Coronary artery (tissue), 2 donors: ENCODE data around the gene IGFBP2.

Source experiments
- DNase-seq: peaks from one replicate; pipeline ENCODE4 v3.0.0-alpha.2; 2017; ENCODE audit warnings: low spot score
- H3K27ac ChIP-seq, 2 donors: fragments of 200-600 bp; sonication (generic); one replicate each; pipeline ENCODE4 v1.5.1; 2016 to 2019
- H3K4me3 ChIP-seq: fragments of 200-600 bp; sonication (generic); 2 replicates; pipeline ENCODE4 v1.5.1; 2016; ENCODE audit warnings: mild to moderate bottlenecking, moderate library complexity
- CTCF ChIP-seq: fragments of 200-600 bp; sonication (generic); IDR thresholded peaks from one replicate; pipeline ENCODE4 v1.5.1; 2019; ENCODE audit warnings: antibody characterized with exemption

Gene IGFBP2

GRCh38 chr2:216695401-216695821 is 62.2 kb downstream of the IGFBP2 start, which contains the start of gene IGFBP5:
Gene IGFBP5, minus strand, starts transcription at chr2:216695549. Its CDS starts 774 bp downstream, at chr2:216694775.
- no peak for TF ChIP-seq CTCF
- Histone ChIP-seq H3K4me3 (peak within 1 kb of the TSS; percentile 77), H3K27ac (peak within 1 kb of the TSS; percentile 89 to 95)
- DNase-seq: peak; percentile 92

GRCh38 chr2:216696321-216696720 is 63.1 kb downstream of the IGFBP2 start:
- peak overlapping the region; percentile 24 to 95 for H3K27ac ChIP-seq
- DNase-seq: no peak
- no peak overlapping the region for H3K4me3 ChIP-seq
- no peak for TF ChIP-seq CTCF

GRCh38 chr2:216696751-216697560 is 63.7 kb downstream of the IGFBP2 start:
- Histone ChIP-seq H3K27ac (peak overlapping the region; percentile 24 to 95), H3K4me3 (no peak overlapping the region)
- no peak for DNase-seq
- TF ChIP-seq CTCF: peak; percentile 22

GRCh38 chr2:216698293-216698692 is 65.1 kb downstream of the IGFBP2 start:
- peak overlapping the region; percentile 19 to 44 for H3K27ac ChIP-seq
- DNase-seq: no peak
- no peak overlapping the region for H3K4me3 ChIP-seq
- TF ChIP-seq CTCF: no peak

GRCh38 chr2:216698895-216699294 is 65.7 kb downstream of the IGFBP2 start:
- no peak for DNase-seq
- H3K27ac ChIP-seq: peak overlapping the region; percentile 19 to 44
- no peak overlapping the region for H3K4me3 ChIP-seq
- peak; percentile 42 for TF ChIP-seq CTCF

GRCh38 chr2:216700088-216700567 is 66.9 kb downstream of the IGFBP2 start:
- no peak for DNase-seq
- peak overlapping the region; percentile 50 for H3K4me3 ChIP-seq
- TF ChIP-seq CTCF: no peak
- peak overlapping the region; percentile 10 to 73 for H3K27ac ChIP-seq

- DNase-seq: no peak
- Histone ChIP-seq H3K4me3 (no peak overlapping the region), H3K27ac (peak overlapping the region; percentile 10 to 73)
- no peak for TF ChIP-seq CTCF
Observed at GRCh38 chr2:216700781-216701180, 67.6 kb downstream of the IGFBP2 start.
